C4-2B (cell line): ENCODE measurements around the gene NKRF.

Experiments used
- H3K27ac ChIP-seq: fragments of 450-650 bp; 2 replicates; pipeline ENCODE4 v1.5.1; 2017
- CTCF ChIP-seq: fragments of 450-650 bp; conservative IDR thresholded peaks from 2 replicates; pipeline ENCODE4 v1.5.1; 2017; ENCODE audit warnings: mild to moderate bottlenecking
- ZFX ChIP-seq: fragments of 450-650 bp; IDR thresholded peaks from 2 replicates; pipeline ENCODE4 v1.6.1; 2017

NKRF gene

GRCh38 chrX:119607018-119607389, 780 bp upstream of the NKRF start:
- peak overlapping the region; percentile 93; the same call in 1 of the 2 replicates for H3K27ac ChIP-seq
- no peak for TF ChIP-seq ZFX
- no peak for TF ChIP-seq CTCF

- TF ChIP-seq CTCF (no peak), ZFX (no peak)
- peak overlapping the region; percentile 93 for H3K27ac ChIP-seq
These were observed 552 bp downstream of the NKRF start for GRCh38 chrX:119605464-119606279.

- peak overlapping the region; percentile 93 for H3K27ac ChIP-seq
- TF ChIP-seq CTCF, result no peak
- no peak for TF ChIP-seq ZFX
These were observed 1.3 kb downstream of the NKRF start for GRCh38 chrX:119604766-119605463.

GRCh38 chrX:119602701-119603255, 3.4 kb downstream of the NKRF start:
- TF ChIP-seq ZFX (no peak), CTCF (no peak)
- no peak overlapping the region for H3K27ac ChIP-seq

- TF ChIP-seq CTCF (no peak), ZFX (no peak)
- no peak overlapping the region for H3K27ac ChIP-seq
These were observed 16.4 kb downstream of the NKRF start for GRCh38 chrX:119589810-119590209.

- no peak overlapping the region for H3K27ac ChIP-seq
- TF ChIP-seq CTCF, result no peak
- TF ChIP-seq ZFX, result no peak
These were observed 22.7 kb downstream of the NKRF start for GRCh38 chrX:119583431-119584059.
